Measurements from ENCODE around the gene ERI2. TPM values are rescaled to one million over a fixed set of nuclear protein-coding genes. Genes with fewer than 3 reads are reported as not detected.

The ERI2 gene
- total and polyA plus RNA-seq, 2 of the 13 experiments (the other 11 are each of a cell fraction or from before 2014, with no cell fraction given): 17.4 to 41.3 TPM

GRCh38 chr16:20763461-20764232 lies 42.6 kb downstream of the ERI2 start, which contains the start of gene ACSM3 (continued):
- TF ChIP-seq, protein P1, sequence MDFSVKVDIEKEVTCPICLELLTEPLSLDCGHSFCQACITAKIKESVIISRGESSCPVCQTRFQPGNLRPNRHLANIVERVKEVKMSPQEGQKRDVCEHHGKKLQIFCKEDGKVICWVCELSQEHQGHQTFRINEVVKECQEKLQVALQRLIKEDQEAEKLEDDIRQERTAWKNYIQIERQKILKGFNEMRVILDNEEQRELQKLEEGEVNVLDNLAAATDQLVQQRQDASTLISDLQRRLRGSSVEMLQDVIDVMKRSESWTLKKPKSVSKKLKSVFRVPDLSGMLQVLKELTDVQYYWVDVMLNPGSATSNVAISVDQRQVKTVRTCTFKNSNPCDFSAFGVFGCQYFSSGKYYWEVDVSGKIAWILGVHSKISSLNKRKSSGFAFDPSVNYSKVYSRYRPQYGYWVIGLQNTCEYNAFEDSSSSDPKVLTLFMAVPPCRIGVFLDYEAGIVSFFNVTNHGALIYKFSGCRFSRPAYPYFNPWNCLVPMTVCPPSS (IDR thresholded peaks at IDR 0.05): no peak
- TF ChIP-seq ZNF256 (CRISPR knock-in tag; conservative IDR thresholded peaks at IDR 0.05) (no peak), ZBTB8A (CRISPR knock-in tag; IDR thresholded peaks at IDR 0.05; ENCODE audit: borderline replicate concordance, low read depth) (no peak), ZNF709 (CRISPR knock-in tag; IDR thresholded peaks at IDR 0.05) (0 out of 2 replicates have a peak, but pooled peaks have one; percentile 22), ZNF670 (CRISPR knock-in tag; IDR thresholded peaks at IDR 0.05; ENCODE audit: borderline replicate concordance) (no peak), ZBTB21 (CRISPR knock-in tag; IDR thresholded peaks at IDR 0.05) (no peak), SP140L (CRISPR knock-in tag; IDR thresholded peaks at IDR 0.05; ENCODE audit: borderline replicate concordance) (no peak), ZBTB42 (CRISPR knock-in tag; IDR thresholded peaks at IDR 0.05) (peak; percentile 65; the same call in 1 of the 2 replicates), RFX1 (IDR thresholded peaks at IDR 0.05) (no peak), CBX1 (IDR thresholded peaks at IDR 0.05; ENCODE audit: low read depth) (no peak), SNAI1 (CRISPR knock-in tag; IDR thresholded peaks at IDR 0.05; ENCODE audit: borderline replicate concordance) (no peak), HDAC6 (IDR thresholded peaks at IDR 0.05; ENCODE audit: low read depth, low read length) (no peak), MAX (IDR thresholded peaks at IDR 0.05) (peak; percentile 78), NR2F6 (IDR thresholded peaks at IDR 0.05) (no peak), NR2F6 (CRISPR knock-in tag; IDR thresholded peaks at IDR 0.05) (no peak), ZNF20 (CRISPR knock-in tag; IDR thresholded peaks at IDR 0.05) (no peak), ZNF788 (CRISPR knock-in tag; IDR thresholded peaks at IDR 0.05; ENCODE audit: borderline replicate concordance) (peak; percentile 50; the same call in 1 of the 2 replicates)
- TF ChIP-seq, protein P2, sequence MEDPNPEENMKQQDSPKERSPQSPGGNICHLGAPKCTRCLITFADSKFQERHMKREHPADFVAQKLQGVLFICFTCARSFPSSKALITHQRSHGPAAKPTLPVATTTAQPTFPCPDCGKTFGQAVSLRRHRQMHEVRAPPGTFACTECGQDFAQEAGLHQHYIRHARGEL (CRISPR knock-in tag; IDR thresholded peaks at IDR 0.05): no peak
- TF ChIP-seq, protein P3, sequence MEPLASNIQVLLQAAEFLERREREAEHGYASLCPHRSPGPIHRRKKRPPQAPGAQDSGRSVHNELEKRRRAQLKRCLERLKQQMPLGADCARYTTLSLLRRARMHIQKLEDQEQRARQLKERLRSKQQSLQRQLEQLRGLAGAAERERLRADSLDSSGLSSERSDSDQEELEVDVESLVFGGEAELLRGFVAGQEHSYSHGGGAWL (CRISPR knock-in tag; IDR thresholded peaks at IDR 0.05): no peak
- TF ChIP-seq, protein P4, sequence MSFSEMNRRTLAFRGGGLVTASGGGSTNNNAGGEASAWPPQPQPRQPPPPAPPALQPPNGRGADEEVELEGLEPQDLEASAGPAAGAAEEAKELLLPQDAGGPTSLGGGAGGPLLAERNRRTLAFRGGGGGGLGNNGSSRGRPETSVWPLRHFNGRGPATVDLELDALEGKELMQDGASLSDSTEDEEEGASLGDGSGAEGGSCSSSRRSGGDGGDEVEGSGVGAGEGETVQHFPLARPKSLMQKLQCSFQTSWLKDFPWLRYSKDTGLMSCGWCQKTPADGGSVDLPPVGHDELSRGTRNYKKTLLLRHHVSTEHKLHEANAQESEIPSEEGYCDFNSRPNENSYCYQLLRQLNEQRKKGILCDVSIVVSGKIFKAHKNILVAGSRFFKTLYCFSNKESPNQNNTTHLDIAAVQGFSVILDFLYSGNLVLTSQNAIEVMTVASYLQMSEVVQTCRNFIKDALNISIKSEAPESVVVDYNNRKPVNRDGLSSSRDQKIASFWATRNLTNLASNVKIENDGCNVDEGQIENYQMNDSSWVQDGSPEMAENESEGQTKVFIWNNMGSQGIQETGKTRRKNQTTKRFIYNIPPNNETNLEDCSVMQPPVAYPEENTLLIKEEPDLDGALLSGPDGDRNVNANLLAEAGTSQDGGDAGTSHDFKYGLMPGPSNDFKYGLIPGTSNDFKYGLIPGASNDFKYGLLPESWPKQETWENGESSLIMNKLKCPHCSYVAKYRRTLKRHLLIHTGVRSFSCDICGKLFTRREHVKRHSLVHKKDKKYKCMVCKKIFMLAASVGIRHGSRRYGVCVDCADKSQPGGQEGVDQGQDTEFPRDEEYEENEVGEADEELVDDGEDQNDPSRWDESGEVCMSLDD (CRISPR knock-in tag; IDR thresholded peaks at IDR 0.05; ENCODE audit: borderline replicate concordance): no peak
- TF ChIP-seq, protein P5, sequence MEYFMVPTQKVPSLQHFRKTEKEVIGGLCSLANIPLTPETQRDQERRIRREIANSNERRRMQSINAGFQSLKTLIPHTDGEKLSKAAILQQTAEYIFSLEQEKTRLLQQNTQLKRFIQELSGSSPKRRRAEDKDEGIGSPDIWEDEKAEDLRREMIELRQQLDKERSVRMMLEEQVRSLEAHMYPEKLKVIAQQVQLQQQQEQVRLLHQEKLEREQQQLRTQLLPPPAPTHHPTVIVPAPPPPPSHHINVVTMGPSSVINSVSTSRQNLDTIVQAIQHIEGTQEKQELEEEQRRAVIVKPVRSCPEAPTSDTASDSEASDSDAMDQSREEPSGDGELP (IDR thresholded peaks at IDR 0.05; ENCODE audit: borderline replicate concordance, low read depth): peak; percentile 19; the same call in 1 of the 2 replicates
- TF ChIP-seq, protein P6, sequence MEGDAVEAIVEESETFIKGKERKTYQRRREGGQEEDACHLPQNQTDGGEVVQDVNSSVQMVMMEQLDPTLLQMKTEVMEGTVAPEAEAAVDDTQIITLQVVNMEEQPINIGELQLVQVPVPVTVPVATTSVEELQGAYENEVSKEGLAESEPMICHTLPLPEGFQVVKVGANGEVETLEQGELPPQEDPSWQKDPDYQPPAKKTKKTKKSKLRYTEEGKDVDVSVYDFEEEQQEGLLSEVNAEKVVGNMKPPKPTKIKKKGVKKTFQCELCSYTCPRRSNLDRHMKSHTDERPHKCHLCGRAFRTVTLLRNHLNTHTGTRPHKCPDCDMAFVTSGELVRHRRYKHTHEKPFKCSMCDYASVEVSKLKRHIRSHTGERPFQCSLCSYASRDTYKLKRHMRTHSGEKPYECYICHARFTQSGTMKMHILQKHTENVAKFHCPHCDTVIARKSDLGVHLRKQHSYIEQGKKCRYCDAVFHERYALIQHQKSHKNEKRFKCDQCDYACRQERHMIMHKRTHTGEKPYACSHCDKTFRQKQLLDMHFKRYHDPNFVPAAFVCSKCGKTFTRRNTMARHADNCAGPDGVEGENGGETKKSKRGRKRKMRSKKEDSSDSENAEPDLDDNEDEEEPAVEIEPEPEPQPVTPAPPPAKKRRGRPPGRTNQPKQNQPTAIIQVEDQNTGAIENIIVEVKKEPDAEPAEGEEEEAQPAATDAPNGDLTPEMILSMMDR (CRISPR knock-in tag; IDR thresholded peaks at IDR 0.05): no peak

Measured in HepG2 (cell line).